Vein endothelial cell (primary cell): Measurements from ENCODE around the gene CCND2. TPM values are rescaled to one million over a fixed set of nuclear protein-coding genes. Genes with fewer than 3 reads are reported as not detected.

Experiments used
- total RNA-seq: library from RNA; depleted of rRNA; stranded (reverse); fragments of >200 nt; gene quantifications from 2 replicates; pipeline ENCODE4 v1.2.3, GENCODE V29; 2012

CCND2 gene
- 130 and 258 TPM in 2 replicates for total RNA-seq

GRCh38 chr12:4273652-4274395 is at the start of gene CCND2:
Gene CCND2 (plus strand): TSS chr12:4273762. CDS start chr12:4274041, 279 bp downstream.

GRCh38 chr12:4320853-4321701 is 47.5 kb downstream of the CCND2 start, which contains the start of gene TIGAR:
Gene TIGAR (plus strand): TSS chr12:4321213. CDS start chr12:4321272, 59 bp downstream.

Other genes starting within 250 kb of the CCND2 start
- gene TIGAR, start 47.5 kb downstream of the CCND2 start, total RNA-seq: 16.3 and 25.2 TPM in 2 replicates
- not detected in 2 replicates for gene FGF23, start 106.0 kb downstream of the CCND2 start, total RNA-seq
- not detected in 2 replicates for gene FGF6, start 172.1 kb downstream of the CCND2 start, total RNA-seq